Measurements from ENCODE around the gene RAB3IL1. TPM values are rescaled to one million over a fixed set of nuclear protein-coding genes. Genes with fewer than 3 reads are reported as not detected.

Gene RAB3IL1
- total RNA-seq, 2 donors from 2014 or later: 3.7 to 5.9 TPM

- H3K27me3 ChIP-seq: no peaks in the 10 kb centered on the region
- no peak overlapping the region for H3K9ac ChIP-seq (ENCODE audit: low read depth in 2 of 2, low read length in 2 of 2)
- intact Hi-C loops (cut with DNase I): no loop called here
- H3K27ac ChIP-seq: no peak overlapping the region
- no peaks in the 10 kb centered on the region for H3K9me3 ChIP-seq
- no peak overlapping the region for H3K4me3 ChIP-seq
- DNase-seq: no peak
- no peaks in the 10 kb centered on the region for H3K36me3 ChIP-seq
- TF ChIP-seq CTCF (IDR thresholded peaks at IDR 0.05): no peak
- H3K4me1 ChIP-seq: peaks cover 6% of the 10 kb centered on the region
Observed at GRCh38 chr11:61887839-61888494, 29.4 kb downstream of the RAB3IL1 start.

GRCh38 chr11:61886643-61887042 is 30.7 kb downstream of the RAB3IL1 start:
- Histone ChIP-seq H3K9me3 (no peaks in the 10 kb centered on the region), H3K9ac (ENCODE audit: low read depth in 2 of 2, low read length in 2 of 2) (no peak overlapping the region), H3K4me1 (peaks cover 6% of the 10 kb centered on the region), H3K27ac (no peak overlapping the region), H3K27me3 (no peaks in the 10 kb centered on the region), H3K36me3 (no peaks in the 10 kb centered on the region), H3K4me3 (no peak overlapping the region)
- no peak for TF ChIP-seq CTCF (IDR thresholded peaks at IDR 0.05)
- intact Hi-C loops (cut with DNase I): no loop called here
- no peak for DNase-seq

- intact Hi-C loops (cut with DNase I): no loop called here
Observed at GRCh38 chr11:61885784-61886580, 31.4 kb downstream of the RAB3IL1 start.

GRCh38 chr11:61885166-61885778 is 32.1 kb downstream of the RAB3IL1 start:
- no peak for DNase-seq
- H3K9me3 ChIP-seq: no peaks in the 10 kb centered on the region
- H3K36me3 ChIP-seq: no peaks in the 10 kb centered on the region
- H3K9ac ChIP-seq (ENCODE audit: low read depth in 2 of 2, low read length in 2 of 2): no peak overlapping the region
- no peak overlapping the region for H3K4me3 ChIP-seq
- intact Hi-C loops (cut with DNase I): no loop called here
- no peaks in the 10 kb centered on the region for H3K27me3 ChIP-seq
- no peak overlapping the region for H3K27ac ChIP-seq
- H3K4me1 ChIP-seq: peaks cover under 1% of the 10 kb centered on the region
- no peak for TF ChIP-seq CTCF (IDR thresholded peaks at IDR 0.05)

More at GRCh38 chr11:61885784-61886580, 31.4 kb downstream of the RAB3IL1 start:
- H3K36me3 ChIP-seq: no peaks in the 10 kb centered on the region
- no peak for DNase-seq
- H3K4me3 ChIP-seq: no peak overlapping the region
- no peak overlapping the region for H3K27ac ChIP-seq
- no peak for TF ChIP-seq CTCF (IDR thresholded peaks at IDR 0.05)
- H3K4me1 ChIP-seq: peaks cover 6% of the 10 kb centered on the region
- H3K9me3 ChIP-seq: no peaks in the 10 kb centered on the region
- no peak overlapping the region for H3K9ac ChIP-seq (ENCODE audit: low read depth in 2 of 2, low read length in 2 of 2)
- H3K27me3 ChIP-seq: no peaks in the 10 kb centered on the region

- H3K27me3 ChIP-seq: no peaks in the 10 kb centered on the region
- intact Hi-C loops (cut with DNase I): no loop called here
- no peaks in the 10 kb centered on the region for H3K4me1 ChIP-seq
- H3K27ac ChIP-seq: no peak overlapping the region
- no peak for TF ChIP-seq CTCF (IDR thresholded peaks at IDR 0.05)
- no peaks in the 10 kb centered on the region for H3K9me3 ChIP-seq
- no peak overlapping the region for H3K9ac ChIP-seq (ENCODE audit: low read depth in 2 of 2, low read length in 2 of 2)
- H3K4me3 ChIP-seq: no peak overlapping the region
- H3K36me3 ChIP-seq: no peaks in the 10 kb centered on the region
- no peak for DNase-seq
Observed at GRCh38 chr11:61883947-61884346, 33.4 kb downstream of the RAB3IL1 start.
